Fibroblast of pulmonary artery (primary cell): ENCODE measurements around the gene HJV.

Experiments
- DNase-seq: peaks from one replicate; pipeline ENCODE4 v3.0.0-alpha.2; 2010; ENCODE audit warnings: low read depth
- H3K4me3 ChIP-seq: replicated peaks from 2 replicates; pipeline ENCODE4 v1.5.1; 2011; ENCODE audit warnings: low read depth, mild to moderate bottlenecking, control low read depth, low read length, moderate library complexity
- CTCF ChIP-seq: IDR thresholded peaks from 2 replicates; pipeline ENCODE4 v1.5.1; 2011; ENCODE audit warnings: mild to moderate bottlenecking, control low read depth, low read length, inconsistent platforms; ENCODE audit errors: missing control alignments

Gene HJV

DNA sequence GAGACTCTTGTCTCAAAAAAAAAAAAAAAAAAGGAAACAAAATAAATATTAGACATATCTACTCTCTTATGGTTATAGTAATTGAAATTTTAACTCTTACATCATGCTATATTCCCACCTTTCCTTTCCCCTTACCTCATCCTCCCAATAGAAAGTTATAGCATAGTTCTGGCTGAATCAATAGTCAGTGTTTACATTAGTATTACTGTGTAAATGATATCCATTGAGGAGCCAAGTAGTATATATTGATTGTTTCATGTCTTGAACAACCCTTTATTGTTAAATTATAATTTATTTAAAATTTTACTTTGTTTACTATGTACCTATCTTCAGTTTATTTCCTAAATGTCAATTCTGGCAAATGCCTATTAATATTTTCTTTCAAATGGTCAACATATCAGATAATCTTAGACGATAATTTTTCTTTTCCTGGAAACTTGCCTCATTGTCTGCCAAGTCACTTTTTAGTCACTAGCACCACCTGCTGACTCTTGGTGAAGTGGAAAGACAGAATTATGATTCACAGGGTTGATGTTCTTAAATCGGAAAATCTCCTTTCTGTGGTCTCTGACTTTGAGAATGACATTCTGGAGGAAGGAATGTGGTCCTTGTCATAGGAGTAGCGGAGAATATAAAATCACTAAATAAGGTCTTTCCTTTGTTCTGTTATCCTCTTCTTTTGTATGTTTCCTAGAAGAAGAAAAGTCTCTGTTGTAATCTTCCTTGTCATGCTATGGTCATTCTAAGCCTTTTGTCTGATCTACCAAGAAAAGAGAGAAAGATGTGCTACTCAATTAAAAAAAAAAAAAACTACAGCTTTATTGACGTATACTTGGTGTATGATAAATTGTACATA, 8.6 kb downstream of the HJV start:
- peak; percentile 76 for TF ChIP-seq CTCF
- no peak overlapping the region for H3K4me3 ChIP-seq
- DNase-seq: peak; percentile 88

- no peak overlapping the region for H3K4me3 ChIP-seq
- no peak for TF ChIP-seq CTCF
- DNase-seq: no peak
Measured at GRCh38 chr1:146010126-146010738, 11.3 kb downstream of the HJV start.

- DNase-seq: no peak
- no peak for TF ChIP-seq CTCF
- H3K4me3 ChIP-seq: no peak overlapping the region
Measured at GRCh38 chr1:146007489-146008133, 13.9 kb downstream of the HJV start.

DNA sequence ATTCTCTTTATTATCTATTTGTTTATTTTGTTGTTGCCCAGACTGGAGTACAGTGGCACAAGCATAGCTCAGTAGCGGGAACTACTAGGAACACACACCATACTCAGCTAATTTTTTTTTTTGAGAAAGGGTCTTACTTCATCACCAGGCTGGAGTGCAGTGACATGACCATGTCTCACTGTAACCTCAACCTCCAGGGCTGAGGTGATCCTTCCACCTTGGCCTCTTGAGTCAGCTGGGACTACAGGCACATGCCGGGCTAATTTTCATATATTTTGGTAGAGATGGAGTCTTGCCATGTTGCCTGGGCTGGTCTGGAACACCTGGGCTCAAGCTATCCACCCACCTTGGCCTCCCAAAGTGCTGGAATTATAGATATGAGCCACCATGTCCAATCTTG, 19.8 kb downstream of the HJV start:
- no peak for TF ChIP-seq CTCF
- no peak overlapping the region for H3K4me3 ChIP-seq

DNA sequence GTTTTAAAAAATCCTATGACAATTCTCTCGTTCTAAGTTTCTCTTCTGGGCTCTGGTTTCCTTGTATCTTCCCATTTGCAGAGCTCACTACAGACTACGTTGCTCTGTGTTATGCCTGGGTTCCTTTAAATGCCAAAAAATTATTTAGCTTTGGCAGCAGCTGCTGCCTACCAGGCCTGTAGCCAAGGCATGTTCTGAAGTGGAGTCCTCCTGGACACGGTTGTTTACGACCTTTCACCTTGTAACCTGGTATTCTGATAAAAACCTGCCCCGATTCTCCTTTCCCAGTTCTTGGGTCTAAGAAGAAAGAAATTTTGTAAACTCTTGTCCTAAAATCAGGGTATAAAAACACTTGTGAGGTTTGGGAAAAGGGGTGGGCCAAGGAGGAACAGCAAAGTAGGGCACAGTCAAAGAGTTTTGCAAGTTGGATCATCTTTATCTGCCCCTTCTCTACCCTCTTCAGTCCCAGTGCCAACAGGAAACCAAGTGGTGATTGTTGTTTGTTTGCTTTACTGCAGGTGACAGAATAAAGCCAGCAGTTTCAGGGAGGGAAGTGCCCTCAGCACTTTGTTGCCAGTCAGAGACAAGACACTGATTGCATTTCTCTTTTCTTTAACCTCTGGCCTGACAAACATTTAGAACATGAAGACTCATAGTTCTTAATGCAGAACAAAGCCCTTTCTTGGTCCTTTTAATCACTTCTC, 22.1 kb downstream of the HJV start:
- no peak for TF ChIP-seq CTCF
- DNase-seq: no peak

More for the DNA sequence above, 19.8 kb downstream of the HJV start:
- no peak for DNase-seq

DNA sequence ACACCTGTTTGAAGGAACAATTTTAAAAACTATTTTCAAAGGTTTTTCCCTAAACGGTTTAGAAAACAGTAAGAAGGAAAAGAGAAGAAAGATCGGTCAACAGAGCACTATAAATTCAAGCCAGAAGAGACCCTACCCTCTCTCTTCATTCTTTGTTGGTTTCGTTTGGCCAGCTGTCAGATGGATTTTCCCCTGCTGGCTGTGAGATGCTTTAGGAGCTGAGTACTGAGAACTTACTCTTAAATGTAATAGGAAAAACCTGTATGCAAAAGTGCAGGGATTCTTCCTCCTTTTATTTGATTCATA, 23.9 kb downstream of the HJV start:
- no peak for DNase-seq
- no peak for TF ChIP-seq CTCF
- H3K4me3 ChIP-seq: no peak overlapping the region

More for the DNA sequence above, 22.1 kb downstream of the HJV start:
- no peak overlapping the region for H3K4me3 ChIP-seq
